EH (cell line): ENCODE measurements around the gene WDR86.

Experiments
- DNase-seq: peaks from one replicate; pipeline ENCODE4 v3.0.0-alpha.2; 2015; ENCODE audit warnings: low read depth

WDR86 gene

DNA sequence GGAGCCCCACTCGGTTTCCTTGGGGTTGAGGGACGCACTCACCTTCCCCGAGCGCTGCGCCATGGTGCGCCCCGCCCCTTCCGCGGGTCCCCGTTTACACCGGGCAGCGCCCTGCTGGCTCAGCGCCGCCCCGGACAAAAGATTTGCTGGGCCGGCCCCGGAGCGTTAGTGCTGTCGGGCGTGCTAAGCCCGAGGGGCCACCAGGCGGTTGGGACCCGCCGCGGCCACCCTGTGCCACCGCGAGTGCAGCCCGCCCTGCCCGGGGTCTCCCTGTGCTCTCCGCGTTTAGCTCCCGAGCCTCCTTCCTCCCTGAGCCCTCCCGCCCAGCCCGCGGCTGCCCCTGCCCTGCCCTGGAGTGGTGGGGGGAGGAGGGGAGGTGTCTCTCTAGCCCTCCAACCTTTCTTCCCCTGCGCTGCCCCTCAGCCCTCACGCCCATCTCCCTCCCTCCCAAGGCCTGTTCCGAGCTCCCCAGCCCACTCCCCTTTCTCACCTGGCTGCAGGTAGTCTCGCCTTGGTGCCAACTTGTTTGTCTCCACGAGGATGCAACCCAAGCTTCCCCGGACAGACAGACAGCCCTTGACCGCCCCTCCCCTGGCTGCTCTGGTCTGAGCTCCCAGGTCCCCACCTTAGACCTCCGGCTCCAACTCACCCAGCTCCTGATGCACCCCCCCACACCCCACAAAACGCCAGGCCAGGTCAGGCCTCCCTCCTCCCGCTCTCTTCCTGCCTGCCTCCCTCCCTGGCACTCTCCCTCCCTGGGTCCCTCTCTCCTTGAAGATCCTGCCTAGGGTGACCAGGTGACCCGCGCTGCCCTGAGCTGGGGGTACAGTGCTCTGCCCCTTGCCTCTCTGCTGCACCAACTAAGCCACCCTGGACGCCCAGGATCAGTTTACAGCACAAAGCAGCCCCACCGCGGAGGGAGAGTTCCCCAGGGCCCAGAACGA, 30.3 kb upstream of the WDR86 start, which contains the start of gene CRYGN:
TSS of gene CRYGN (minus strand) at position 287 of the 944 bp plus-strand sequence. CDS start at position 63, 224 bp downstream.
- no peak for DNase-seq

- DNase-seq, result no peak
Observed at GRCh38 chr7:151438864-151439601, 29.2 kb upstream of the WDR86 start.

DNA sequence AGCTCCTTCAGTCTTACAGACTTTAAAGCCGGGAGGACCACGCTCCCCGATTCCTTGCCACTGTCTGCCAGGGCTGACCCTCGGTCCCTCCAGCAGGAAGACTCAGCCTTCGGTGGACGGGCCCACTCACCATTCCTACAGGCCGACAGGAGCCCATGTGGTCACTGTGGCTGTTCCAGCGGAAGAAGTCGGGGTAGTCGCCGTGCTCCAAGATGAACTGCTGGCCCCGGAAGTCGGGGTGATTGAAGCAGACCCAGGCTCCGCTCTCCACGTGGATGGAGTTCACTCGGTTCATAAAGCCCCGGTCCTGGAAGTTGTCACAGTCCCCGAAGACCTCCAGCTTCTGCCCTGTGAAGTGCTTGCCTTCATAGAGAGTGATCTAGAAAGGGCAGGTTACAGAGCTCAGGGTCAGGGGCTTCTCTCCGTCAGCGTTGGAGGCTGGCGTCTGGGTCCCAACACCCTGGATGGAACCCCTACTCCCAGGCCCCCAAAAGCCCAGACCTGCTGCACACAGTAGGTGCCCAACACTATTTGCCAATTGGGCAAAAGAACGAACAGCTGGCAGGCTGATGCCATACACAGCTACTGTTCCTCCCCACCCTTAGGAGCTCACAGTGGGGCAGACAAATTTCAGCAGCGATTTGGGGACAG, 28.2 kb upstream of the WDR86 start:
- no peak for DNase-seq

DNA sequence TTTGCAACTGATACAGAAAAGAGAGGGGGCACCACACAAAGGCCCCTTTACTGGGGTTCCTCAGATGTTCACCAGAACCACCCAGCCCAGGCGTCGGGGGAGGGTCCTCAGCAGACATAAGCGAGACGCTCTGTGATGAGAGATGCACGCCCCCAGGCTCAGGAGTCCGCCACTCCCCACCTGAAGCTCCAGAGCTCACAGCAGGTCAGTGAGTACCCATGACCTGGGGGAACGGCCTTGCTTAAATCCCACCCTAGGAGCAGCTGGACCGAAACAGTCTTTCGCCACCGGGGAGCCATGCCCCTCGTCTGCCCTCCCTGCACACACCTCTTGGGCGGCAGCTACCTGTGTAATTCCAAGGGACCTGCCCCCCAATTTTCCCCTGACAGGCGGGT, 27.3 kb upstream of the WDR86 start:
- no peak for DNase-seq

GRCh38 chr7:151436446-151437158, 26.8 kb upstream of the WDR86 start:
- peak; percentile 75 for DNase-seq

DNA sequence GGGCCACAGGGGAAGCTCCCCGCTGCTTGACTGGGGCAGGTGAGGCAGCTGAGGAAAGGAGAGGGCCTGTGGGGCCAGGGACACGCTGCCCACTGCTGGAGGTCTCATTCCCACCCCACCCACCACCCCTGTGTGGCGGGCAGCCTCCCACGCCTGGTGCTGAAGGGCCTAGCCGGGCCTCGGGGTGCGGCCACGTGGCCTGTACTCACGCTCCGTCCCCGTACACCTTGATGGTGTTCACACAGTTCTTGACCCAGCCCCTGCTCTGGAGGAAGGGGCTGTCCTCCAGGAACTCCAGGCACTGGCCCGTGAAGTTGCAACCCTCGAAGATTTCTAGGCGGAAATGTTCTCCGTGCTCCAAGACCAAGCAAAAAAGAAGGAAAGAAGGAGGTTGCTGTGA, 26.1 kb upstream of the WDR86 start:
- DNase-seq, result no peak

- no peak for DNase-seq
Observed at GRCh38 chr7:151435103-151435916, 25.5 kb upstream of the WDR86 start.

GRCh38 chr7:151434549-151434948, 24.7 kb upstream of the WDR86 start:
- DNase-seq, result no peak

- DNase-seq, result no peak
Observed at GRCh38 chr7:151433721-151434400, 24.0 kb upstream of the WDR86 start.

DNA sequence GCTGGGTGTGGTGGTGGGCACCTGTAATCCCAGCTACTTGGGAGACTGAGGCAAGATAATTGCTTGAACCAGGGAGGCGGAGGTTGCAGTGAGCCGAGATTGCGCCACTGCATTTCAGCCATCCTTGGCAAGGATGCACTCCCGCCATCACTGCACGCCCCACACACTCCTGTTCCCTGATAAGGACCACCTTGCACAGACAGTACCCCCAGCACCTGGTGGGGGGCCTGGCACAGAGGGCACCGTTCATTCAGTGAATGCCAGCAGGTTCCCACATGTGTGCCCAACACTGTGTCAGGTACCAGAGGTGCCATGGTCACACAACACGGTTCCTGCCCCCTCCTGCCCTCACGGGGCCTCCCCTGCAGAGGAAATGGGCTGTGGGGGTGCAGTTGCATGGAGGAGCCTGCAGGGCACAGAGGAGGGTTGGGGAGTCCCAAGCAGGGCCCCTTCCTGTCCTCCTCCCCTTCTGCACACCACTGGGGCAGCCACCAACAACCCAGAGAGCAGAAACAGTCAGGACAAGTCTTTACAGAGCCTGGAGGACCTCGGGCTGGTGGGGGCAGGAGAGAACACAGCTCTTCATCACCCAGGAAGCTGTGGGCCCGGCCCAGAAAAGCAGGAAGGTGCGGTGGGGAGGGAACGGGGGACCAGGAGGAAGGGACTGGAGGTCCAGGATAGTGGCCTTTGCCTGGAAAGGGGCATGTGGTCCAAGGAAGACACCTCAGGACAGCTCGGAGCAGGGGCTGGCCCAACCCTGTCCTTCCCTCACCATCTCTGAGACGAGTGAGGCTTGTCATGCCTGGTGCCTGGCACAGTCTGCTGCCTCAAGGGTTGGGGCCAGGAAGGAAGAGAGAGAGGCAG, 23.1 kb upstream of the WDR86 start:
- no peak for DNase-seq

DNA sequence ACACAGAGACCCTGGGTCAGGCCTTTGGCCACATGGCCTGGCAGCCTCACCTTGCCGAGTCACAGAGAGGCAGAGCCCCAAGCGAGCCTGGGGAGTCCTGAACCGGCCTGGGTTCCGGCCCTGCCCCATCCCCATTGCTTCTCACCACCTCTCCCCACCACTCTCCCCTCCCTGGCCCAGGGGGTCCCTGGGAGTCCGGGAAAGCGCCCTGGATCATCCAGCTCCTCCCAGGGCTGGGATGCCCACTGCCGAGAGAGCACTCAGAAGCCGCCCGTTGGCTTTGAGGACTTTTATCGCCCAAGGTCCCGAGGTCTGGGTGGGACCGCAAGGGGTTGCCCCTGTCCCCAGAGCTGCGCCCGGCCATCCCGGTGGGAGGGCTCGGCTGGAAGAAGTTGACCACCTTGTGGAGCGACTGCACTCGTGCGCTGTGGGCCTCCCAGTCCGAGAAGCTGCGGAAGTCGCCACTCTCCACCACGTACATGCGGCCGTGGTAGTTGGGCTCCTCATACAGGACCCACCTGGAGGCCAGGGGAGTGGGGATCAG, 22.0 kb upstream of the WDR86 start:
- no peak for DNase-seq

GRCh38 chr7:151431281-151431767, 21.5 kb upstream of the WDR86 start:
- no peak for DNase-seq

DNA sequence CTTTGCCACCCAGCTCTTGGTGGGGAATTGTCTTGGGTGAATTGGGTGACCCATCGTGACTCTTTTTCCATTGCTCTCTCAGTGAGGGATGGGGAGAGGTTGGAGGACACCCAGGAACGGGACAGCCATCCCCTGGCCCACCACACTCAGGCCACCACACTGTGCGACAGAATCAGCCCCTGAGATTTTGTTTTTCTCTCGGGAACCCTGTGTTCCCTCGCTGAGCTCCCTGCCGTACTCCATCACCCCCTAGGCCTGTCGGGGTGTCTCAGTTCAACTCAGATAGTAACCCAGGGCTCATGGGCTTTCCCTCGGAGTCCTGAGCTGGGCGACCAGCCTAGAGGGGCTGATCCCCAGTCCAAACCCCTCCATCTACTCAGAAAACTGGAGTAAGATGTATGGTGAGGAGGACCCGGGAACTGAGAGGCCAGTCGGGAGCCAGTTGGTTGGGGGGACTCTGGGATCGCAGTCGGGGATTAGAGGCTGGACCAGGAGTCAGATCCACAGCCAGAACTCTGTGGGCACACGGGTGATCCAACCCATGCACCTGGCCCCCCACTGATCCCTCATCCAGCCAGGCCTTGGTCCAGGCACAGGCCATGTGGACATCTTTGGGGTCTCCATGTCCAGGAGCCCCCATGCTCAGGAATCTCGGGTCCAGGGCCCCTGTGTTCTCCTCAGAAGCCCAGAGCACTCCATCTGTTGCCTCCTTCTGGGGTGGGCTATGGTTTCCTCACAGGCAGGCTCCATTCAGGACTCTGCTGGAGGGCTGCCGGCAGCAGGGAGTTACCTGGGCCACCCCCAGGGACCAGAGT, 20.8 kb upstream of the WDR86 start:
- DNase-seq, result no peak

GRCh38 chr7:151429560-151430331, 19.9 kb upstream of the WDR86 start:
- no peak for DNase-seq

GRCh38 chr7:151429237-151429559, 19.4 kb upstream of the WDR86 start:
- DNase-seq, result no peak

GRCh38 chr7:151428378-151429236, 18.8 kb upstream of the WDR86 start:
- DNase-seq, result peak; percentile 91
